WTC11 (cell line): ENCODE measurements around the gene NEMP2. TPM values are rescaled to one million over a fixed set of nuclear protein-coding genes. Genes with fewer than 3 reads are reported as not detected.

Experiments used
- ATAC-seq: fragments of 200-7000 bp; cut with Tn5 transposase; 2 replicates; pipeline ENCODE4 v1.10.0; 2021; ENCODE audit warnings: mild to moderate bottlenecking, moderate library complexity
- CTCF ChIA-PET: fragments of 300-600 bp; sonication (Branson Sonifier 250); formaldehyde crosslinking; loops from one replicate; lab custom pipeline; 2021; ENCODE audit warnings: antibody characterized with exemption; lab: Charles Lee
- POLR2A ChIA-PET: fragments of 350-600 bp; sonication (Branson Sonifier 250); formaldehyde crosslinking; loops from one replicate; lab custom pipeline; 2021; ENCODE audit warnings: antibody characterized with exemption; lab: Charles Lee
- DNase-seq: peaks from one replicate; pipeline ENCODE4 v3.0.0; 2021; ENCODE audit warnings: low spot score
- H3K27ac Mint-ChIP-seq: 2 replicates; pipeline ENCODE4 v1.8.0; 2021; ENCODE audit warnings: mixed read lengths
- H3K27me3 Mint-ChIP-seq: 2 replicates; pipeline ENCODE4 v1.8.0; 2021; ENCODE audit warnings: low read depth, mild to moderate bottlenecking, moderate library complexity, mixed read lengths
- H3K36me3 Mint-ChIP-seq: 2 replicates; pipeline ENCODE4 v1.8.0; 2021; ENCODE audit warnings: mixed read lengths
- H3K4me1 Mint-ChIP-seq: 2 replicates; pipeline ENCODE4 v1.8.0; 2022; ENCODE audit warnings: mixed read lengths
- H3K4me3 Mint-ChIP-seq: 2 replicates; pipeline ENCODE4 v1.8.0; 2021; ENCODE audit warnings: mild to moderate bottlenecking, moderate library complexity, mixed read lengths
- H3K9me3 Mint-ChIP-seq: 2 replicates; pipeline ENCODE4 v1.8.0; 2021; ENCODE audit warnings: mixed read lengths
- AR ChIP-seq: fragments of 250-450 bp; sonication (Bioruptor Pico); IDR thresholded peaks from 2 replicates; pipeline ENCODE4 v1.9.0; 2021; ENCODE audit warnings: mild to moderate bottlenecking
- CTCF ChIP-seq: fragments of 200-600 bp; IDR thresholded peaks from 2 replicates; pipeline ENCODE4 v1.8.0; 2022; ENCODE audit warnings: antibody characterized with exemption
- EMX1 ChIP-seq: fragments of 250-450 bp; sonication (Bioruptor Pico); IDR thresholded peaks from 2 replicates; pipeline ENCODE4 v1.8.0; 2021; ENCODE audit warnings: mild to moderate bottlenecking
- ETV6 ChIP-seq: sonication (generic); formaldehyde crosslinking; IDR thresholded peaks from 2 replicates; pipeline ENCODE4 v1.8.1; 2022; ENCODE audit warnings: mild to moderate bottlenecking, missing genetic modification reagents
- FOXJ3 ChIP-seq: sonication (generic); formaldehyde crosslinking; IDR thresholded peaks from 2 replicates; pipeline ENCODE4 v1.9.0; 2021; ENCODE audit warnings: missing genetic modification reagents, mild to moderate bottlenecking, borderline replicate concordance
- FOXP1 ChIP-seq: sonication (generic); formaldehyde crosslinking; IDR thresholded peaks from 2 replicates; pipeline ENCODE4 v1.8.0; 2022; ENCODE audit warnings: missing genetic modification reagents, mild to moderate bottlenecking, moderate library complexity, borderline replicate concordance
- JAZF1 ChIP-seq: fragments of 250-450 bp; sonication (Bioruptor Pico); IDR thresholded peaks from 2 replicates; pipeline ENCODE4 v1.9.0; 2021; ENCODE audit warnings: moderate library complexity, mild to moderate bottlenecking, inconsistent platforms
- PRDM15 ChIP-seq: sonication (generic); formaldehyde crosslinking; IDR thresholded peaks from 2 replicates; pipeline ENCODE4 v1.8.0; 2022; ENCODE audit warnings: missing genetic modification reagents
- PRRX2 ChIP-seq: fragments of 250-450 bp; sonication (Bioruptor Pico); IDR thresholded peaks from 2 replicates; pipeline ENCODE4 v1.8.0; 2021; ENCODE audit warnings: mild to moderate bottlenecking
- TCF7 ChIP-seq: sonication (generic); formaldehyde crosslinking; IDR thresholded peaks from 2 replicates; pipeline ENCODE4 v1.8.0; 2022; ENCODE audit warnings: mild to moderate bottlenecking, low read depth, missing genetic modification reagents, moderate library complexity
- TEAD1 ChIP-seq: sonication (generic); formaldehyde crosslinking; IDR thresholded peaks from 2 replicates; pipeline ENCODE4 v1.8.0; 2022; ENCODE audit warnings: mild to moderate bottlenecking, missing genetic modification reagents
- TP53 ChIP-seq: sonication (generic); formaldehyde crosslinking; IDR thresholded peaks from 2 replicates; pipeline ENCODE4 v1.8.1; 2023; ENCODE audit warnings: mild to moderate bottlenecking, missing genetic modification reagents
- total RNA-seq: library from RNA; stranded (reverse); gene quantifications from 3 replicates; pipeline ENCODE4 v1.2.3, GENCODE V29; 2021

The NEMP2 gene
- total RNA-seq, 1 experiment from 2014 or later, result 7.2 TPM

GRCh38 chr2:190582019-190582418 is 47.5 kb upstream of the NEMP2 start (continued):
- no peak for TF ChIP-seq EMX1 (CRISPR knock-in tag)
- no peak for TF ChIP-seq ETV6 (CRISPR knock-in tag)
- no peak for TF ChIP-seq FOXP1

GRCh38 chr2:190579915-190580846 is 45.7 kb upstream of the NEMP2 start:
- H3K4me1 Mint-ChIP-seq, result no peaks in the 10 kb centered on the region
- CTCF ChIA-PET, result no interaction called here

More at GRCh38 chr2:190579915-190580846, 45.7 kb upstream of the NEMP2 start:
- TF ChIP-seq EMX1 (CRISPR knock-in tag), result no peak
- no peak for TF ChIP-seq FOXJ3 (CRISPR knock-in tag)
- TF ChIP-seq JAZF1 (CRISPR knock-in tag), result no peak
- TF ChIP-seq AR (CRISPR knock-in tag), result no peak
- TF ChIP-seq PRDM15 (CRISPR knock-in tag), result no peak
- TF ChIP-seq TP53 (CRISPR knock-in tag), result no peak
- no peak for TF ChIP-seq CTCF
- no peak for TF ChIP-seq TCF7 (CRISPR knock-in tag)
- TF ChIP-seq PRRX2 (CRISPR knock-in tag), result no peak
- no peak for TF ChIP-seq TEAD1
- Mint-ChIP-seq H3K9me3 (no peaks in the 10 kb centered on the region), H3K4me3 (no peak overlapping the region), H3K27me3 (no peaks in the 10 kb centered on the region), H3K36me3 (no peaks in the 10 kb centered on the region), H3K27ac (no peak overlapping the region)
- POLR2A ChIA-PET, result no interaction called here
- DNase-seq (no peak), ATAC-seq (no peak)
